Astrocyte (in vitro differentiated cells and primary cell): ENCODE results near the gene KLHDC8A.

Source experiments
- EZH2 ChIP-seq: IDR thresholded peaks from 2 replicates; pipeline ENCODE4 v1.6.1; 2012; ENCODE audit warnings: mild to moderate bottlenecking, low read length, inconsistent platforms; ENCODE audit not compliant: insufficient read depth
- TF ChIP-seq, protein P1 (sequence below): IDR thresholded peaks from 2 replicates; pipeline ENCODE4 v1.5.1; 2011; ENCODE audit warnings: low read depth, mild to moderate bottlenecking, inconsistent platforms, low read length, moderate library complexity; ENCODE audit not compliant: insufficient read depth

DNA sequence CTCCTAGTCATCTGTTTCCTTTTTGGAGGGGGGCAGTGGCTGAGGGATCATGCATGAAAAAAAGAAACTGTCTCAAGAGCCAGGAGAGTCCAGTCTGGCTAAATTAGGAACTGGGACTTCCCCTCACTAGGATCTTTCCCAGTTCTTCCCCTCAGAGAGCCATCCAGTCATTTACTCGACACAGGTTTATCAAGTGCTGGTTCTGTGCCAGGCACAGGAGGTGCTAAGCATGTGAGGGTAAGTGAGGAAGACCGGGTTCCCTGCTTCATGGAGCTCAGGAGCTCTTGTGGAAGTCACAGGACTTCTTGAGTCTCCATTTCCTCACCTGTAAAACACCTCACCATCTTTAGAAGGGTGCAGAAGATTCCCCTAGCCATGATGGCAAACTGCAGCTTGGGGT, 26.6 kb downstream of the KLHDC8A start:
- TF ChIP-seq, protein P1, sequence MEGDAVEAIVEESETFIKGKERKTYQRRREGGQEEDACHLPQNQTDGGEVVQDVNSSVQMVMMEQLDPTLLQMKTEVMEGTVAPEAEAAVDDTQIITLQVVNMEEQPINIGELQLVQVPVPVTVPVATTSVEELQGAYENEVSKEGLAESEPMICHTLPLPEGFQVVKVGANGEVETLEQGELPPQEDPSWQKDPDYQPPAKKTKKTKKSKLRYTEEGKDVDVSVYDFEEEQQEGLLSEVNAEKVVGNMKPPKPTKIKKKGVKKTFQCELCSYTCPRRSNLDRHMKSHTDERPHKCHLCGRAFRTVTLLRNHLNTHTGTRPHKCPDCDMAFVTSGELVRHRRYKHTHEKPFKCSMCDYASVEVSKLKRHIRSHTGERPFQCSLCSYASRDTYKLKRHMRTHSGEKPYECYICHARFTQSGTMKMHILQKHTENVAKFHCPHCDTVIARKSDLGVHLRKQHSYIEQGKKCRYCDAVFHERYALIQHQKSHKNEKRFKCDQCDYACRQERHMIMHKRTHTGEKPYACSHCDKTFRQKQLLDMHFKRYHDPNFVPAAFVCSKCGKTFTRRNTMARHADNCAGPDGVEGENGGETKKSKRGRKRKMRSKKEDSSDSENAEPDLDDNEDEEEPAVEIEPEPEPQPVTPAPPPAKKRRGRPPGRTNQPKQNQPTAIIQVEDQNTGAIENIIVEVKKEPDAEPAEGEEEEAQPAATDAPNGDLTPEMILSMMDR = no peak
- no peak for TF ChIP-seq EZH2
